Upper lobe of left lung (tissue), 6 donors: ENCODE results near the gene UBA6. TPM values are rescaled to one million over a fixed set of nuclear protein-coding genes. Genes with fewer than 3 reads are reported as not detected.
"Not testable (repeated sequence)": the region's sequence is repeated elsewhere in the genome, so short reads cannot be mapped to it uniquely, and the experiment has no call there.

Experiments used
- ATAC-seq, 2 donors: fragments of 200-7000 bp; cut with Tn5 transposase; one replicate each; pipeline ENCODE4 v1.9.1; 2022; ENCODE audit warnings: mild to moderate bottlenecking in 2 of 2, moderate library complexity in 2 of 2; ENCODE audit not compliant: low FRiP score in 2 of 2
- DNase-seq, 2 donors: peaks; one replicate each; pipeline ENCODE4 v3.0.0-alpha.2; 2019 to 2020
- H3K27ac ChIP-seq, 4 donors: fragments of 200-600 bp; sonication (generic); one replicate each; pipeline ENCODE4 v1.5.1; 2016 to 2019
- H3K27me3 ChIP-seq, 4 donors: fragments of 200-600 bp; sonication (generic); one replicate each; pipeline ENCODE4 v1.5.1; 2017 to 2019
- H3K36me3 ChIP-seq, 4 donors: fragments of 200-600 bp; sonication (generic); one replicate each; pipeline ENCODE4 v1.5.1; 2016 to 2019
- H3K4me1 ChIP-seq, 4 donors: fragments of 200-600 bp; sonication (generic); one replicate each; pipeline ENCODE4 v1.5.1; 2018 to 2019
- H3K4me3 ChIP-seq, 4 donors: fragments of 200-600 bp; sonication (generic); one replicate each; pipeline ENCODE4 v1.5.1; 2017 to 2019; ENCODE audit warnings: mild to moderate bottlenecking in 2 of 4, moderate library complexity in 1 of 4
- H3K9me3 ChIP-seq, 4 donors: fragments of 200-600 bp; sonication (generic); one replicate each; pipeline ENCODE4 v1.5.1; 2018 to 2019
- EP300 ChIP-seq, 4 donors: sonication (generic); formaldehyde crosslinking; IDR thresholded peaks; one replicate each; pipeline ENCODE4 v1.5.1; 2017; ENCODE audit warnings: antibody characterized with exemption in 4 of 4, control low read depth in 2 of 4
- POLR2A ChIP-seq, 4 donors: fragments of 450-650 bp; IDR thresholded peaks; one replicate each; pipeline ENCODE4 v1.5.1; 2016 to 2017; ENCODE audit warnings: antibody characterized with exemption in 4 of 4, mild to moderate bottlenecking in 2 of 4
- POLR2AphosphoS5 ChIP-seq, 2 donors: sonication (generic); formaldehyde crosslinking; IDR thresholded peaks; one replicate each; pipeline ENCODE4 v1.5.1; 2017; ENCODE audit warnings: antibody characterized with exemption in 2 of 2
- WGBS, 2 donors: methylation state at CpG; one replicate each; pipeline ENCODE4 v1.1.5; 2017 to 2018; 5-methylcytosine and 5-hydroxymethylcytosine counted together
- total RNA-seq, 6 donors: library from RNA; depleted of rRNA in 4 of 6; stranded (reverse); fragments of >200 nt in 4 of 6; gene quantifications; one replicate each; pipeline versions ENCODE4 v1.1.0 to v1.2.1, GENCODE V29; 2016 to 2021
- TF ChIP-seq, protein P1 (sequence below), 6 experiments: fragments of 450-650 bp in 4 of 6; fragments of 200-600 bp in 2 of 6; sonication (generic) in 2 of 6; IDR thresholded peaks; one replicate each; pipeline ENCODE4 v1.5.1; 2016 to 2019; ENCODE audit warnings: antibody characterized with exemption in 6 of 6
- donor health status: DM: no; HTN: no; CAD: no; lungs with moderate emphysema.
- donor health status: DM: no; HTN: yes; CAD: no; lungs with severe emphysema.

The UBA6 gene
- total RNA-seq, 6 donors from 2014 or later: 13.9 to 63.9 (median 45.2) TPM

DNA sequence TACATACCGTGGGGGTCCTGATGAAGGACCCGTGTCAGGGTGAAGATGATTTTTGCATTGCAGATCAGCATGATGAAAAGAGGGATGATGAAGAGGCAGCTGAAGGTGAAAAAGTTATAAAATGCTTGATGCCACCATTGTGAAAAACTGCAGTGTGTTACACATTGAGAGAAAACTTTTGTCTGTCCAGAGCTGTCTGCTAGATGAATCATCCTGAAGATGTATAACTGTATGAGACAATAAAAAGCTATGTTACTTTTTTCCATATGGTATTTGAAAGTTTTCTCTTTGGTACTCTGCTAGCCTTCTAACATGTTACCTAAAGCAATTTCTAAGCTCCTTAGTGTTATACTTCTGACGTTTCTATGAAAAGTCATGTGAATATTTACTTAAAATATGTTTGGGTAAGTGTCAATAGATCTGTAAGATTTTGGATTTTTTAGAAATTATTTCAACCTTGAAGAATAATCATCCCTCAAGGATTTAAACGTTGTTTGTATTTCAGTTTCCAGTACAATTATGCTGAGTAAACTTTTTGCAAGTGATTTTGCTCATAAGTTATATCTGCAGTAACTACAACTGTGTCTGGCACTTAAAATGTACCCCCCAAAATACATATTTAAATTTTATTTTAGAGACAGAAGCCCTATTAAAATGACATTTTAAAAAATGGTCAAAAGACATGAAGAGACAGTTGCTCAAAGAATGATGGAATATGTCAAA is 43.8 kb upstream of the UBA6 start:
- no peaks in the 10 kb centered on the region for H3K4me1 ChIP-seq
- DNase-seq (no peak), ATAC-seq (no peak)
- H3K27me3 ChIP-seq: no peaks in the 10 kb centered on the region
- H3K27ac ChIP-seq: no peak overlapping the region
- no peak overlapping the region for H3K4me3 ChIP-seq
- no peaks in the 10 kb centered on the region for H3K36me3 ChIP-seq
- H3K9me3 ChIP-seq: no peaks in the 10 kb centered on the region
- TF ChIP-seq, protein P1, sequence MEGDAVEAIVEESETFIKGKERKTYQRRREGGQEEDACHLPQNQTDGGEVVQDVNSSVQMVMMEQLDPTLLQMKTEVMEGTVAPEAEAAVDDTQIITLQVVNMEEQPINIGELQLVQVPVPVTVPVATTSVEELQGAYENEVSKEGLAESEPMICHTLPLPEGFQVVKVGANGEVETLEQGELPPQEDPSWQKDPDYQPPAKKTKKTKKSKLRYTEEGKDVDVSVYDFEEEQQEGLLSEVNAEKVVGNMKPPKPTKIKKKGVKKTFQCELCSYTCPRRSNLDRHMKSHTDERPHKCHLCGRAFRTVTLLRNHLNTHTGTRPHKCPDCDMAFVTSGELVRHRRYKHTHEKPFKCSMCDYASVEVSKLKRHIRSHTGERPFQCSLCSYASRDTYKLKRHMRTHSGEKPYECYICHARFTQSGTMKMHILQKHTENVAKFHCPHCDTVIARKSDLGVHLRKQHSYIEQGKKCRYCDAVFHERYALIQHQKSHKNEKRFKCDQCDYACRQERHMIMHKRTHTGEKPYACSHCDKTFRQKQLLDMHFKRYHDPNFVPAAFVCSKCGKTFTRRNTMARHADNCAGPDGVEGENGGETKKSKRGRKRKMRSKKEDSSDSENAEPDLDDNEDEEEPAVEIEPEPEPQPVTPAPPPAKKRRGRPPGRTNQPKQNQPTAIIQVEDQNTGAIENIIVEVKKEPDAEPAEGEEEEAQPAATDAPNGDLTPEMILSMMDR (IDR thresholded peaks at IDR 0.05): no peak
- TF ChIP-seq EP300 (IDR thresholded peaks at IDR 0.05) (no peak), POLR2A (IDR thresholded peaks at IDR 0.05) (no peak), POLR2AphosphoS5 (IDR thresholded peaks at IDR 0.05) (no peak)
- WGBS, 2 donors: 66 to 77% methylated on average over 4 of the region's 4 CpGs

DNA sequence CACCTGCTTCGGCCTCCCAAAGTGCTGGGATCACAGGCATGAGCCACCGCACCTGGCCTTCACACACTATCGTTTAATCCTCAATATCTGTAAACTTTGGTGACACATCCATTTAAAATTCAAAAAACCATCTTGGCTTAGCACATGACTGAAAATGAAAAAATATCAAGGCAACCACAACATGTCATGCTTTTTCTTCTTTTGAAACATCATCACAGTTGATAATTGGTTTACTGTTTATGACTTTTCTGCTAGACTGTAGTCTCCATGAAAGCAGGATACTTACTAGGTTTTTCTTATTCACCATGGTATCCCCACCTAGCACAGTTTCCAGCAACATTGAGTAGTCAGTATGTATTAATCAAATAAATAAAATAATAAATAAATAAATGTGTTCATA is 42.2 kb upstream of the UBA6 start:
- DNase-seq: no peak
- Histone ChIP-seq H3K4me1 (no peaks in the 10 kb centered on the region), H3K36me3 (no peaks in the 10 kb centered on the region), H3K27ac (no peak overlapping the region), H3K4me3 (no peak overlapping the region), H3K27me3 (no peaks in the 10 kb centered on the region), H3K9me3 (no peaks in the 10 kb centered on the region)
- WGBS, 2 donors: 93% methylated on average over 3 of the region's 3 CpGs
- TF ChIP-seq POLR2A (IDR thresholded peaks at IDR 0.05) (no peak), EP300 (IDR thresholded peaks at IDR 0.05) (no peak), POLR2AphosphoS5 (IDR thresholded peaks at IDR 0.05) (no peak)
- TF ChIP-seq, protein P1 (IDR thresholded peaks at IDR 0.05): no peak
- no peak for ATAC-seq

DNA sequence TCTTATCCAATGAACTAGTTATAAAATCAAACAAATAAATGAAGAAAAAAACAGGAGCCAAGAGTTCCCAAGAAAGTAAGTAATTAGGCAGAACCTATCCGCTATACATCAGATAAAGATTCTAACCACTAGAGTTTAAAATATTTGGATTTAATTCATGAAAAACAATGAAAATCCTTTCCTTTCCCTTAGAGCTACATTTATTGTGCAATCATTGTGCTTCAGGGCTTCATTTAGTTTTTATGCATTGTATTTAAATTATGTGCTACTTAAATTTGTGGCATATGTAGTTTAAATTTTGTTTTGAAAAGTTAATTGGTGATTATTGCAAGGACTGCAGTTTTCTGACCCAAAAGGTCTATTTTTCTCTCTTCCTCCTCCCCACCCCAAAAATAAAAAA is 35.3 kb upstream of the UBA6 start:
- Histone ChIP-seq H3K27me3 (no peaks in the 10 kb centered on the region), H3K27ac (no peak overlapping the region), H3K4me1 (no peaks in the 10 kb centered on the region), H3K9me3 (no peaks in the 10 kb centered on the region), H3K36me3 (no peaks in the 10 kb centered on the region), H3K4me3 (no peak overlapping the region)
- TF ChIP-seq EP300 (IDR thresholded peaks at IDR 0.05) (no peak), POLR2A (IDR thresholded peaks at IDR 0.05) (no peak), POLR2AphosphoS5 (IDR thresholded peaks at IDR 0.05) (no peak)
- TF ChIP-seq, protein P1 (IDR thresholded peaks at IDR 0.05): no peak
- DNase-seq: no peak
- 100% methylated on average over 1 of the region's 1 CpG for WGBS, 2 donors
- ATAC-seq: no peak

DNA sequence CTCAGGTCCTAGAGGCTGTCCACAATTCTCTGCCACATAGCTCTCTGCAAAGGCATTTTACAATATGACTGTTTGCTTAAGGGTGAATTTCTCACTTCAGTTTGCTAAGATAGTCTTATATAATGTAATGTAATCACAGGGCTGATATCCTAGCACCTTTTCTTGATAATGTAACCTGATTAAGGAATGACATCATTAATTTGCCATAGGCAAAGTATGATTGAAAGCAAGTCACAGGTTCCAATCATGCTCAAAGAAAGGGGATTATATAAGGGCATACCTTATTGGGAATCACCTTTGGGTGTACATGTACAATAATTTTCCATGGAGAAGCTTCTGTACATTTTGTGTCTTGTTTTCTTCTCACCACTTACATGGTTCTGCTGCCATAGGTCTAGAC is 34.4 kb upstream of the UBA6 start:
- Histone ChIP-seq H3K4me1 (no peaks in the 10 kb centered on the region), H3K4me3 (no peak overlapping the region), H3K9me3 (no peaks in the 10 kb centered on the region), H3K36me3 (no peaks in the 10 kb centered on the region), H3K27me3 (no peaks in the 10 kb centered on the region), H3K27ac (no peak overlapping the region)
- TF ChIP-seq, protein P1 (IDR thresholded peaks at IDR 0.05): no peak
- DNase-seq: no peak
- ATAC-seq: no peak

DNA sequence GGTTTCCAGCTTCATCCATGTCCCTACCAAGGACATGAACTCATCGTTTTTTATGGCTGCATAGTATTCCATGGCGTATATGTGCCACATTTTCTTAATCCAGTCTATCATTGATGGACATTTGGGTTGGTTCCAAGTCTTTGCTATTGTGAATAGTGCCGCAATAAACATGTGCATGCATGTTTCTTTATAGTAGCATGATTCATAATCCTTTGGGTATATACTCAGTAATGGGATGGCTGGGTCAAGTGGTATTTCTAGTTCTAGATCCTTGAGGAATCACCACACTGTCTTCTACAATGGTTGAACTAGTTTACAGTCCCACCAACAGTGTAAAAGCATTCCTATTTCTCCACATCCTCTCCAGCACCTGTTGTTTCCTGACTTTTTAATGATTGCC is 29.6 kb upstream of the UBA6 start:
- ATAC-seq, H3K27me3 ChIP-seq, H3K36me3 ChIP-seq, H3K4me1 ChIP-seq, DNase-seq, H3K27ac ChIP-seq, H3K9me3 ChIP-seq, H3K4me3 ChIP-seq: not testable (repeated sequence)
- 97% methylated on average over 3 of the region's 3 CpGs for WGBS, 2 donors
